Pons (tissue), 1 donor: ENCODE data around the gene METTL27.
A peak's percentile ranks its signal among the peaks of the same experiment; 100 is the strongest.

Experiments
- DNase-seq: peaks from one replicate; pipeline ENCODE4 v3.0.0-alpha.2; 2016; ENCODE audit warnings: low spot score

Gene METTL27

DNA sequence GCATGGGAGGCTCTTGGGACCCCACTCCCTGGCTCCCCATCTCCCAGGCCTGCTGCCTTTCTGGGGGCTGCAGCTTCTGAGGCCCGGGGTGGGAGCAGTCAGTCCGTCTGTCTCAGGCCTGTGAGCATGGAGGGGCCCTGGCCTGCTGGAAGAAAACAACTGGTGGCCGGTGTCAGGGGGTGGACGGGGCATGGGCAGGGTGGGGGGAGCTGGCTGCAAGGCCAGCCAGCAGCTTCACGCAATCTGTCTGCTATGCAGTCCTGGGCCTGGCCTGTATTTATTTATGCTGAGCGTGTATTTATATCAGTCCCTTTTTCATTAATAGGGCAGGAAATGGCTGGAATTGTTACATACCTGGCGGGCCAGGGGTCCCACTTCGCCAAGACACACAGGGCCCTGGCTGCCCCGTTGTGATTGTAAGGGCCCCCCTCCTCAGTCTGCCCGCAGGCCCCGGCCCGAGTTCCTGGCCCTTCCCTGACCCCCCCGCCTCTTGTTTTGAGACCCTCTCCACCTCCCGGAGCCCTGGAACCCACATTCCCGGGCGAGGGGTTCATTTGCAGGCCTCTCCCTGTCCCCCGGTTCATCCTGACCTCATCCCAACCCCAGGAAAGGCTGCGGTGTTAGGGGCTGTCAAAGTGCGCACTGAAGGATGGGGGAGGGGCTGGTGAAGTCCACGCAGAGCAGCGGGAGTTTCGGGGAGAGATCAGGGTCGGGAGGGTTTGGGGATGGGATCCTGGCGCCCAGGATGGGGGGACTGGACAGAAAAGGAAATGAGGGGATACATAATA, 26.9 kb upstream of the METTL27 start:
- no peak for DNase-seq

DNA sequence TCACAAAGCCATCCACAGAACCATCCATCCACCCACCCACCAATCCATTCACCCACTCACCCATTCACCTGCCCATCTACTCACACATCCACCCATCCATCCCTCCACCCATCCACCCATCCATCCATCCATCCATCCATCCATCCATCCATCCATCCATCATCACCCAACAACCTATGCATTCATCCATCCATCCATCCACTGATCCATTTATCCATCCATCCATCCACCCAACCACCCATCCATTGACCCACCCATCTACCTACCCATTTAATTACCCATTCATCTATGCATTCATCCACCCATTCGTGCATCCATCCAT, 24.1 kb upstream of the METTL27 start:
- DNase-seq: no peak

DNA sequence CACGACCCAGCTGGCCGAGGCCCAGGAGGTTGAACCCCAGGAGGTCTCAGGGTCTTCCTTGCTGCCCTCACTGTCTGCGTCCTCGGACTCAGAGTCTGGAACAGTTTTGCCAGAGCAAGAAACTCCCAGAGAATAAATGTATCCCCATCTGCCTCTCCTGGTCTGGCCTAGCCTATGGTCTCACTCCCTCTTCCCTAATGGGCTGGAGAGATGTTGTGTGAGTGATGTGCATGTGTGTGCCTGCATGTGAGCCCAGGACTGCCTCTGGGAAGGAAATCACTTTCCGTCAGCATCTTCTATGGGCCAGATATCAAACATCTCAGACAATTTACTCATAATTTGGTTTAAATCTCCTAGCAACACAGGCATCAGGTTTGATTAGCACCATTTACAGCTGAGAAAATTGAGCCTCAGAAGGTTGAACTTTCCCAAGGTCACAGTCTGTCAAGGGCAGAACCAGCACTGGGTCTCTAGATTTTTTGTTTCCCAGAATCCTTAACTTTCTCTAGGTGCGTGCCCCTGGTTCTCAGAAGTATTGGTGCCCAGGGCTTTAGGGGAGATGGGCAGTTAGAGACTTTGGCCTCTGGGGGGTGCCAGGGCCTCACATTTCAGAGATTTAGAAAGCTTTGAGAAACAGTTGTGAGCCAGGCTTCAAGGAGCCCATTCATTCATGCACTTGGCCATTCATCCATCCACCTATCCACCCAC, 23.6 kb upstream of the METTL27 start:
- DNase-seq: peak; percentile 71

DNA sequence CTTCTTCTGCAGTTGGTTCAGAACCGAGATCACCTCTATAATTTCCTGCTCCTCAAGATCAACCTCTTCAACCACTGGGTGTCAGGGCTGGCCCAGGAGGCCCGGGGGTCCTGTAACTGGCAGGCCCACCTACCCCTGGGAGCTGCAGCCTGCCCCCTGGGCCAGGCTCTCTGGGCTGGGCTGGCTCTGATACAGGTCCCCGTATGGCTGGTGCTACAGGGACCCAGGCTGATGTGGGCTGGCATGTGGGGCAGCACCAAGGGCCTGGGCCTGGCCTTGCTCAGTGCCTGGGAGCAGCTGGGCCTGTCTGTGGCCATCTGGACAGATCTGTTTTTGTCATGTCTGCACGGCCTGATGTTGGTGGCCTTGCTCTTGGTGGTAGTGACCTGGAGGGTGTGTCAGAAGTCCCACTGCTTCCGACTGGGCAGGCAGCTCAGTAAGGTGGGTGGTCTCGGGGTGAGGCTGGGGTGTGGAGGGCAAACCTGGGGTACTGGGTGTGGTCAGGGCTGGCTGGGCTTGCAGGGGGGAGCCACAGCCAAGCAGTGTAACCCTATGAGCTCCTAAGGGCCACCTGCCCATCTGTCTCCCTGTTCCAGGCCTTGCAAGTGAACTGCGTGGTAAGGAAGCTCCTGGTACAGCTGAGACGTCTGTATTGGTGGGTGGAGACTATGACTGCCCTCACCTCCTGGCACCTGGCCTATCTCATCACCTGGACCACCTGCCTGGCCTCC, 22.8 kb upstream of the METTL27 start:
- DNase-seq: no peak

DNA sequence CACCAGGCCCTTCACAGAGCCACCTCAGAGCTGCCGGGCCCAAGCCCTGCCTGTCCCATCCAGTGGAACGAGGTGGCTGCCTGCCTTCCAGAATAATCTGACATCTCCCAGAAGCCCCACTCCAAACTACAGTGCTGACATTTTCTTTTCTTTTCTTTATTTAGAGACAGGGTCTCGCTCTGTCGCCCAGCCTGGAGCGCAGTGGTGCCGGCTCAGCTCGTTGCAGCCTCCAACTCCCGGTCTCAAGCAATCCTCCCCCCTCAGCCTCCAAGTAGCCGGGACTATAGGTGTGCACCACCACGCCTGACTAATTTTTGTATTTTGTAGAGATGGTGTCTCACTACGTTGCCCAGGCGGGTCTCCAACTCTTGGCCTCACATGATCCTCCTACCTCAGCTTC, 19.0 kb upstream of the METTL27 start:
- no peak for DNase-seq

DNA sequence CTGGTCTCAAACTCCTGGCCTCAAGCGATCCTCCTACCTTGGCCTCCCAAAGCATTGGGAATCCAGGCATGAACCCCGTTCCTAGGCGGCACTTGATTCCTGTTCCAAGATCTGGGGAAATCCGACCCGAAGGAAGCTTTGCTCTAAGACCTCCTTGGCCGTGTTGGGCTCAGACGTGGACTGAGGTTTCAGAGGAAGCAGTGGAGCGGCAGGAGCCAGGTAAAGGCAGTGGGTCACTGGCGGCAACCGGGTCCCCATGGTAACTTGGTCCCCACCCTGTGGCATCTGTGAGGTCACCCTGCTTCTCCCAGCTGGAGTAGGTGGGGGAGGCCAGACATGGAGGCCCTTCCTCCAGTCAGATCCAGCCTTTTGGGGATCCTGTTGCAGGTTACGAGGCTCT, 18.5 kb upstream of the METTL27 start, which contains the start of gene TMEM270:
Gene TMEM270 (plus strand): TSS at position 301 of the 400 bp plus-strand sequence. CDS start 36 bp downstream, at position 337.
- no peak for DNase-seq

DNA sequence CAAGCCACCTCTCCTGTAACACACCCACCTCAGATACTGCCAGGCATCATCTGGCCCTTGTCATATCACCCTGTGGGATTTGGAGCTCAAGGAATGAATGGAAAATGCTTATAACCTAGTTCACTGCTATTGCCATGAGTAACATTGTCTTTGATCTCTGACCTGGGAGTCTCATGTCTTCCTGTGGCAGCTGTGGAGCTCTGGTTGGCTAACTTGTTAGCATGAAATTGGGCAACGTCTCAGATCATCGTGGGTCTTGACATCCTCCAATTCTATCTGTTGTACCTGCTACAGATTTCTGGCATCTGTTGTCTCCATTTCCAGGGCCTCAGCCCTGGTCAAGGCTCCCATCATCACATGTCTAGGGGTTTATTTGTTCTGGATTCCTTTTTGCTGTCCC, 16.5 kb upstream of the METTL27 start:
- DNase-seq: no peak

DNA sequence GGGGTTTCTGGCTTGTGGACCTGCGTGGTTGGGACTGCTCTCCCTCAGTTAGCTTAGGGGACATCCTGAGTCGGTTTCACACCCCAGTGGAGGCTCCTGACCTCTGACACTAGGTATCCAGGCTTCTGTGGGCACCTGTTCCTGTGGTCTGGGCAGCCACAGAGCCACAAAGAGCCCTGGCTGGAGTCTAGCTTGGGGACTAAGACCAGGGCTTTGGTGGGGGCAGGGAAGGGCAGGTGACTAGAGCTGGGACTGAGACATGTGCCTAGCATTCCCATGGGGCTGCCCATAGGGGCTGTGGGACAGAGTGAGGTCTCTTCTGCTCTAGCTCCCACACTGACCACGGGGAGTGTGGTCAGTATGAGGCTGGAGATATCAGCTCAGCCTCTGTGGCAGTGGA, 14.6 kb upstream of the METTL27 start:
- DNase-seq: no peak

DNA sequence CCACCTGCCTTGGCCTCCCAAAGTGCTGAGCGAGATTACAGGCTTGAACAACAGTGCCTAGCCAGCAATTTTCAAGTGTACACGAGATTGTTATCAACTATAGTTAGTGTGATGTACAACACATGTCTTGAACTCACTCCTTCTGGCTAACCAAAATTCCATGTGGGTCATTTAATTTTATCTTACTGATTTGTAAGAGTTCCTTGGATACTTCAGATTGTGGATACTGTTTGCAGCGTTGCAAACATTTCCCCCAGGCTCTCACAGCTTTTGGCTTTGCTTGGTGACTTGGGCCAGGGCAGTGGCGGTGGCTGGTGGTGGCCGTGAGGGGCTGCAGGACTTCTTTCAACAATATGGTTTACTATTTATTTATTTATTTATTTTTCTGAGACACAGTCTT, 10.2 kb upstream of the METTL27 start:
- DNase-seq: no peak

DNA sequence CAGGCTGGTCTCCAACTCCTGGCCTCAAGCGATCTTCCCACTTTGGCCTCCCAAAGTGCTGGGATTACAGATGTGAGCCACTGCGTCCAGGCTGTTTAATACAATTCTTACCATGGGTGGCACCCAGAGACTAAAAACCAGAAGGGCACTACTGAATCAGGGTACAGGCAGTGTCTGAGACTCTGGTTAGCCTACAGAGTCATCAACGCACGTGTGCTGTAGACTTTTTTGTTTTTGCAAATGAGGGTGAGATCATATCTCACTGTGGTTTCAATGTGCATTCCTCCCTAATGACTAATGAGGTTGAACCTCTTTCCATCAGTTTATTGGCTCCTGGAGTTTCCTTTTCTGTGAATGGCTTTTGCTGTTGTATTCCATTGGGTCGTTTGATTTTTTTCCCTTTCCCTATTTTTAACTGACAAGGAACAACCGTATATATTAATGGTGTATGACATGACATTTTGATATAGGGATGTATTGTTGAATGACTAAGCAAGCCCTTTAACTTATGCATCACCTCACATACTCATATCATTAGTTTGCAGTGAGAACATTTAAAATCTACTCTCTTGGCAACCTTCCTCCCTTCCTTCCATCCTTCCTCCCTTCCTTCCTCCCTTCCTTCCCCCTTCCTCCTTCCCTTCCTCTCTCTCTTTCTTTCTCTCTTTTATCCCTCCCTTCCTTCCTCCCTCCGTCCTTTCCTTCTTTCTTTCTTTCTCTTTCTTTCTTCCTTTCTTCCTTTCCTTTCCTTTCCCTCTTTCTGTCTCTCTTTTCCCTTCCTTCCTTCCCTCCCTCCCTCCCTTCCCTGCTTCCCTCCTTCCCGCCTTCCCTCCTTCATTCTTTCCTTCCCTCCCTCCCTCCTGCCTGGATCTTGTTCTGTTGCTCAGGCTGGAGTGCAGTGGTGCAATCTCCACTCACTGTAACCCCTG, 9.4 kb upstream of the METTL27 start:
- DNase-seq: no peak

DNA sequence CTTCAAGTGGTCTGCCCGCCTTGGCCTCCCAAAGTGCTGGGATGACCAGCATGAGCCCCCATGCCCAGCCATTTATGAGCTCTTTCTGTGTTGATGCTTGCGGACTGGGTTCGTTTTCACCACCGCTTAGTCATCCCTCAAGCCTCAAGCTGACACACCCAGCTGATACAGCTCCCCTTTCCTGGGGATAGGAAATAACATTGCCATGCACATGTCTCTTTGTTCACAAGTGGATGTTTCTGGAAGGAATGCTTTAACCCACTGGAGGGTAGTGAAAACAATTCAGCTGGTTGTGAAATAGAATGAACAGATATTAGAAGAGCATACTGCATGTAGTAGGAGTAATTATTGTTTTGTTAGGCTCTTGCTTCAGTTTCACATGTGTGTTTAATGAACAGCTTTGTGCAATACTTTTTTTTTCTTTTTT, 8.5 kb upstream of the METTL27 start:
- no peak for DNase-seq

DNA sequence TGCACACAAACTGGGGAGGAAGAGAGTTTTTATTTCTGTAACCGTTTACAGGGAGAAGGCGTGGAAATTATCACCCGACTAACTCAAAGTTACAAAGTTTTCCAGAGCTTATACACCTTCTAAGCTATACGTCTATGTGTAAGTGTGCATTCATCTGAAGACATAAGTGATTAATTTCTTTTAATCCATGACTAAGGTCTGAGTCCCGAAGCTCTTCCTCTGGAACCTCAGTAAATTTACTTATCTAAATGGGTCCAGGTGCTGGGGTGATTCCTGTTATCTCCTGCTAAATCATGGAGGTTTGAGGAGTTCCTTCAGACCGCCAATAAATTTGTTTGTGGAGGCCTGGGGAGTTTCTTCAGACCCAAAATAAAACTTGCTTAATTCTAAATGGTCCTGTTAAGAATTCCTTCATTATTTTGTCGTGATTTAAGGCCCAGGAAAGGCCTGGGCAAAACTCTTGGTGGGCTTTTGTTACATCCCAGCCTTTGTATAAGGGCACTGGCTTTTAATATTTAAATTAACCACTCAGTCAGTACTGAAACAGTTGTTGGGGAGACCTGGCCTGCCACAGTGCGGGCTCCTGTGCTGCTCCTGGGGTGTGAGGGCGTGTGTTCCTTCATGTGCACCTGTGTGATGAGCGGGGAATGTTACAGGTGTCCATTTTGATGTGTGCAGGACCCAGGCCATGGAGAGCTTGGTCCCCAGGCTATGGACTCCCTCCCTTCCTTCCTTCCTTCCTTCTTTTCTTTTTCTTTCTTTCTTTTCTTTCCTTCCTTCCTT, 5.8 kb upstream of the METTL27 start:
- no peak for DNase-seq

DNA sequence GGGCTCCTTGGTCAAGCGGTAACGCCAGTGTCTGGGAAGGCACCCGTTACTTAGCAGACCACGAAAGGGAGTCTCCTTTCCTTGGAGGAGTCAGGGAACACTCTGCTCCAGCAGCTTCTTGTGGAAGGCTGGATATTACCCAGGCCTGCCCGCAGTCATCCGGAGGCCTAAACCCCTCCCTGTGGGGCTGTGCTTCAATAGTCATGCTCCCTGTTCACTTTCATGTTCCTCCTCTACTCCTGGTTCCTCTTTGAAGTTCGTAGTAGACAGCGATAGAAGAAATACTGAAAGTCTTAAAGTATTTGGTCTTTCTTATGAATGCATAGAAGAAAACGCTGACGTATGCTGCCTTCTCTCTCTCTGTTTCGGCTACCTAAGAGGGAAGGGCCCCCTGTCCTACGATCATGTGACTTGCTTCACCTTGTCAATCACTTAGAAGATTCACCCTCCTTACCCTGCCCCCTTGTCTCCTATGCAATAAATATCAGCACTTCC, 3.4 kb upstream of the METTL27 start:
- DNase-seq: peak; percentile 66

DNA sequence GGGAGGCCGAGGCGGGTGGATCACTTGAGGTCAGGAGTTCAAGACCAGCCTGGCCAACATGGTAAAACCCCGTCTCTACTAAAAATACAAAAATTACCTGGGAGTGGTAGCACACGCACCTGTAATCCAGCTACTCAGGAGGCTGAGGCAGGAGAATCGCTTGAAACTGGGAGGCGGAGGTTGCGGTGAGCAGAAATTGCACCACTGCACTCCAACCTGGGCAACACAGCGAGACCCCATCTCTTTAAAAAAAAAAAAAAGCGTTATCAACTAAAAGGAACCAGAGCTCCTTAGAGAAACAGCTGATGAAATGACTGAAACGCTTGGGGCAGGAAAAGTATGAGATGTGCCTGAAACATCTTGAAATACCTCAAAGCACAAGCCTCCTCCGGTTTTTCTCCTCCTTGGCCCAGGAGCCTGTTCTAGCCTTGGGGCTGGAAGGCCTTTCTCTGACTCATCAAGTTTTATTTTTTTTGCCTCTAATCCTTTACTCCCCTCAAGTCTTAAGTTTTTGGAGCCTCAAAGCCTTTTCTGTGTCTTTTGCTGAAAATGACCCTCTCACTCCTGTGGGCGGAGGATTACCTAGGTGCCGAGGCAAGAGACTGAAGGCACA, 2.6 kb upstream of the METTL27 start:
- no peak for DNase-seq

DNA sequence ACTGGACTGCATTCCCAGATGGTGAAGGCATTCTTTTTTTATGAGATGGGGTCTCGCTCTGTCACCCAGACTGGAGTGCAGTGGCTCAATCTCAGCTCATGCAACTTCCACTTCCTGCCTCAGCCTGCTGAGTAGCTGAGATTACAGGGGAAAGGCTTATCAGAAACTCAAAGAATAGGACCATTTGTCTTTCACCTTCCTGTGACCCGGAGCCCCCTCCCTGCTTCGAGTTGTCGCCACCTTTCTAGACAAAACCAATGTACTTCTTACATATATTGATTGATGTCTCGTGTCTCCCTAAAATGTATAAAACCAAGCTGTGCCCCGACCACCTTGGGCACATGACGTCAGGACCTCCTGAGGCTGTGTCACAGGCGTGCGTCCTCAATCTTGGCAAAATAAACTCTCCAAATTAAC, 1.8 kb upstream of the METTL27 start:
- no peak for DNase-seq

DNA sequence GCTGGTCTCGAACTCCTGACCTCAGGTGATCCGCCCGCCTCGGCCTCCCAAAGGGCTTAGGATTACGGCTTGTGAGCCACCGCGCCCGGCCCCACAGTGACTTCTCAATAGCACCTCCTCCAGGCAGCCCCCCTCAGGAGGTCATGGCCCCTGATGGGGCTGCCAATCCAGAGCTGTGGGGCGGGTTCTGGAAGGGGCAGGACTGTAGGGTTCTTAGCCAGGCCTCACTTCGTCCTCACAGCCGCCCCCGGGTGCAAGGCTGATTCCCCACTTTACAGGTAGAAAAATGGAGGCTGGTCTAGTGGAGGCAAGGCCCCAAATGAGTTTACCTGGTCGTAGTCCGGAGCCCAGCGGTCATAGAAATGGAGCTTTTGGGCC, 638 bp downstream of the METTL27 start:
- no peak for DNase-seq

DNA sequence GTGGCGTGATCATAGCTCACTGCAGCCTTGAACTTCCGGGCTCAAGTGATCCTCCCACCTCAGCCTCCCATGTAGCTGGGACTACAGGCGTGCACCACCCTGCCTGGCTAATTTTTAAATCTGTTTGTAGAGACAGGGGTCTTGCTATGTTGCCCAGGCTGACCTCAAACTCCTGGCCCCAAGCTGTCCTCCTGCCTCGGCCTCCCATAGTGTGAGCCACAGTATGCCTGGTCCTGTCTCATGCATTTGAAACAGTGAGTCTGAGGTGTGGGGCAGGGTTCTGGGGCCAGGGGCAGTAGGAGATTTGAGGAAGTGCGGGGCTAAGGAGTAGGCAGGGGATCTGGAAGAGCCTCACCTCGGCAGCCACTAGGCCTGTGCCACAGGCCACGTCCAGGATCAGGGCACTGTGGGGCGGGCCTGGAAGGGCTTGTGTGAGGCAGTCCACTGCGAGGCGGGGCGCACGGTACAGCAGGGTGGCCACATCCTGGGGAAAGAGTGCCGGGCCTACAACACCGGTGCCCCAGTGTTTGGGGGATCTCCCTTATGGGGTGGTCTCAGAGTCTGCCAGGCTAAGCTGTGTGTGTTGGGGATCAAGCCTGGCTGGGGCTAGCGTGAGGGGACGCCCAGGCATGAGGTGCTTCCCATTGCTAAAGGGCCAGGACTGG, 1.5 kb downstream of the METTL27 start:
- DNase-seq: no peak

DNA sequence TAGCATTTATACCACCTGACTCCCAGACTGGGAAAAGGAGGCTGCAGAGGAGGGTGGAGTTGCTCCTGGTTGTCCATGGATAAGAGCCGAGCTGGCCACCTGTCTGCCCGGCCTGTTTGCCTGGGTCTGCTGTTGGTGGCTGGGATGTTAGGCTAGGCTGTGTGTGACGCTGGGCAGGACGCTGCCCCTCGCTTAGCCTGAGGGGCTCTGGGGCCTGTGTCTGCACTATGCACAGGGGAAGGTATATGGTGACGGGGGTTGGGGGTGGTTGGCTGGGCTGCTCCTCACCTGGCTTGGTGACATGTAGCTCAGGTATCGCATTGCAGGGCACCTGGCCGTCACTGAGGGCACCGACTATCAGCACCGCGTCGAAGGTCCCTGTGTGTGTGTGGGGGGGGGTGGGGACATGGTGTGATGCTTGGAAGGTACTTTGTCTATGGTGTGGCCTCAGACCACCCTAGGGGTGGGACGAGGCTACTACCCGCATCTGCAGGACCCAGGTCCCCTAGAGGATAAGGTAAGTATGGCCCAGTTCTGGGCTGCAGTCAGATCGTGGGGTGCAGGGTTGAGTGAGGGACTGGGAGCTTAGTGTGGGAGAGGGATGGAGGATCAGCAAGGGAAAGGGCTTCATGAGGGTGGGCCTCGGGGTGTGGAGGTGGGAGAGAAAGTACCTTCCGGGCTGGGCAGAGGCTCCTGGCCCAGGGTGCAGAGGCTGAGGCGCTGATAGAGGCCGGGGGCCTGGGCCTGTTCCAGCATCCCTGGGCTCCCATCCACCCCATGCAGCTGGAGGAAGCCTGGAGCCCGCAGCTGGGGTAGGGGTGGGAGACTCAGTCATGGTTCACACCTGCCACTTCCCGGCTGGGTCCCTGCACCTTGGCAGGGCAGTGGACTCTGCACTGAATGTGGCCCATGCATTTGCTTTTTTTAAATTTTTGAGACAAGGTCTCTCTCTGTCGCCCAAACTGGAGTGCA, 2.3 kb downstream of the METTL27 start:
- DNase-seq: no peak

DNA sequence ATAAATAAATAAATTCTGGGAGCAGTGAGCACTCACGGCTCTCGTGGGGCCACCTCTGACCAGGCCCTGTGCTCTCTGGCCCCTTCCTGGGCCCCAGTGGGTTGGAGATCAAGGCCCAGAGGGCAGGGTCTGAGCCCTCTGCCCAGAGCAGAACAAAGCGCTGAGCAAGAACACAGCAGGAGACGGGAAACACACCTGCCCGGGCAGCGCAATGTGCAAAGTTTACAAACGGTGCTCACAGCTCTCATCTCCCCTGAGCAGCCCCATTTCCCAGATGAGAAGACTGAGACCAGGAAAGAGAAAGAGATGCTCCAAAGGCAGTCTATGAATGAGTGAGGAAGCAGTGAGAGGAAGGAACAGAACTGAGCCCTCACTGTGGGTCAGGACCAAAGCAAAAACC, 3.0 kb downstream of the METTL27 start:
- no peak for DNase-seq
